Measurements from ENCODE around the gene CER1. TPM values are rescaled to one million over a fixed set of nuclear protein-coding genes. Genes with fewer than 3 reads are reported as not detected.

The CER1 gene
- total and polyA plus RNA-seq, 2 experiments from 2014 or later = 0.53 TPM; not detected in 1

DNA sequence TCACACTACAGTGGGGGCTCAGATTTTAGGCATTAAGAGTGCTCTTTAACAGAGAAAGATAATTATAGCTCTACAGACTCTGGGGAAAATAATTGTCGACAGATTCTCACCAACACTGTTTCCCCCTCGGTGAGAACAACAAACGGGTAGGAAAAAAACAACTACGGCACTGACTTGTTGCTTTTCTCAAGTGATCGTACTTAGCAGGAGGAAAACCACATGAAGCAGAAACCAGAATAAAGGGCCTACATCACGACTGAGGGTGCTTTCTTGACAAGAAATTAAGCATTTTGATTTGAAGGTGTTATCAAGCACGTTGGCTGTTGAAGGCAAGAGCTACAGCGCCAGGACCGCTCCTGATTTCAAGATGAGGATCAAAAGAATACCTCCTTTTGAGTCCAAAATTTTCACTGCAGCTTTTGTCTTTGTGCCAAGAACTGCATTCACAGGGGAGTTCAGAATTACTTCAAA lies 27.2 kb upstream of the CER1 start:
- no peak overlapping the region for H3K4me3 ChIP-seq
- no peak overlapping the region for H3K4me2 ChIP-seq
- no peaks in the 10 kb centered on the region for H3K4me1 ChIP-seq (ENCODE audit: insufficient read depth)
- H3K9me3 ChIP-seq (ENCODE audit: low read depth) = no peaks in the 10 kb centered on the region
- H3K27me3 ChIP-seq = no peaks in the 10 kb centered on the region
- WGBS (ENCODE audit: low lambda C conversion rate, missing lambda C conversion rate) = 74% methylated on average over 9 of the region's 9 CpGs
- no peaks in the 10 kb centered on the region for H3K9me2 ChIP-seq (replicated peaks; ENCODE audit: insufficient read depth)
- H3K36me3 ChIP-seq (replicated peaks; ENCODE audit: insufficient read depth, low read depth) = no peaks in the 10 kb centered on the region
- no peak for TF ChIP-seq EZH2phosphoT487 (IDR thresholded peaks at IDR 0.05; ENCODE audit: low read depth, severe bottlenecking, unreplicated experiment)
- no peak for TF ChIP-seq EZH2 (IDR thresholded peaks at IDR 0.05; ENCODE audit: borderline replicate concordance)
- no peak for TF ChIP-seq CTCF (IDR thresholded peaks at IDR 0.05; ENCODE audit: poor library complexity)
- no peaks in the 10 kb centered on the region for H4K20me1 ChIP-seq (ENCODE audit: insufficient read depth, poor library complexity, severe bottlenecking)
- DNase-seq (ENCODE audit: low spot score) = no peak
- H3K27ac ChIP-seq = no peak overlapping the region
- no peaks in the 10 kb centered on the region for H3K79me2 ChIP-seq
- no peak overlapping the region for H2AFZ ChIP-seq

DNA sequence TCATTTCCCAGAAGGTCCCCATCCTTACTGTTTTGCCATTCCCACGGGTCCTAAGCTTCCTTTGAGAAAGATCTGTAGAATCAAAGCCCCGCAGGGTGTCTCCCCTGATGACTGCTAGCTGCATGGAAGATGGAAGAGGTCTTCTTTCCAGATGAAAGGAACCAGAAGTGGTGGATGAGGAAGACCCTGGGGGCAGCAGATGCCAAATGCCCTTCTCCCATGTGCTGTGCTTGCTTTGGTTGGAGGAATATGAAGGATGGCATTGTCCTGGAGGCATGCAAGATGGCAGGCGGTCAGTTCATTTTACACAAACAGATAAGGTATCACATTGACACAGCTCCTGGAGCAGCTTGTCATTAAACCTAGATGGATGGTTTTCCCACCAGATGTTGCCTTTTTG lies 25.8 kb upstream of the CER1 start:
- Histone ChIP-seq H2AFZ (no peak overlapping the region), H3K4me2 (no peak overlapping the region), H3K9me2 (replicated peaks; ENCODE audit: insufficient read depth) (no peaks in the 10 kb centered on the region), H4K20me1 (ENCODE audit: insufficient read depth, poor library complexity, severe bottlenecking) (no peaks in the 10 kb centered on the region), H3K27me3 (no peaks in the 10 kb centered on the region), H3K4me3 (no peak overlapping the region), H3K4me1 (ENCODE audit: insufficient read depth) (no peaks in the 10 kb centered on the region), H3K79me2 (no peaks in the 10 kb centered on the region), H3K9me3 (ENCODE audit: low read depth) (no peaks in the 10 kb centered on the region), H3K36me3 (replicated peaks; ENCODE audit: insufficient read depth, low read depth) (no peaks in the 10 kb centered on the region), H3K27ac (no peak overlapping the region)
- DNase-seq (ENCODE audit: low spot score) = no peak
- 88% methylated on average over 3 of the region's 3 CpGs for WGBS (ENCODE audit: low lambda C conversion rate, missing lambda C conversion rate)
- no peak for TF ChIP-seq EZH2phosphoT487 (IDR thresholded peaks at IDR 0.05; ENCODE audit: low read depth, severe bottlenecking, unreplicated experiment)
- TF ChIP-seq CTCF (IDR thresholded peaks at IDR 0.05; ENCODE audit: poor library complexity) = no peak
- TF ChIP-seq EZH2 (IDR thresholded peaks at IDR 0.05; ENCODE audit: borderline replicate concordance) = no peak

DNA sequence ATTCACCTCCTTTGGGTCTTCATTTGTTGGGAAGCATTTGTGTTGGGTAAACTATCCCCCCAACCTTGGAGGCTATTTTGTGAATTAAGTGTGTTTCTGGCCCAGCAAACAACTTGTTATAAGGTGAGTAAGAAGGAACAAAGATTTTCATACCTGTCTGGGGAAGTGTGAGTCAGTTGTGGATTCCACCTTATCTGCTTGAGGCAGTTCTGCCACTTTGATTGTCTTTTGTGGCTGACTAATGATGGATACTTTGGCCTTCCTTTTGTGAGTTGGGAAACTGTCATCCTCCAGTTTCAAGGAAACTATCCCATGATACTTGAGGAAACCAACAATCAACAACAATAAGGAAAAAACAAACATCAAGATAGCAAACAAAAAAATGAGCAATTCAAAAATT lies 24.6 kb upstream of the CER1 start:
- Histone ChIP-seq H2AFZ (no peak overlapping the region), H3K27me3 (no peaks in the 10 kb centered on the region), H4K20me1 (ENCODE audit: insufficient read depth, poor library complexity, severe bottlenecking) (no peaks in the 10 kb centered on the region), H3K79me2 (no peaks in the 10 kb centered on the region), H3K9me2 (replicated peaks; ENCODE audit: insufficient read depth) (no peaks in the 10 kb centered on the region), H3K36me3 (replicated peaks; ENCODE audit: insufficient read depth, low read depth) (no peaks in the 10 kb centered on the region), H3K9me3 (ENCODE audit: low read depth) (no peaks in the 10 kb centered on the region), H3K27ac (no peak overlapping the region), H3K4me2 (no peak overlapping the region), H3K4me3 (no peak overlapping the region), H3K4me1 (ENCODE audit: insufficient read depth) (no peaks in the 10 kb centered on the region)
- no peak for DNase-seq (ENCODE audit: low spot score)
- TF ChIP-seq EZH2 (IDR thresholded peaks at IDR 0.05; ENCODE audit: borderline replicate concordance) = no peak
- TF ChIP-seq CTCF (IDR thresholded peaks at IDR 0.05; ENCODE audit: poor library complexity) = no peak
- no peak for TF ChIP-seq EZH2phosphoT487 (IDR thresholded peaks at IDR 0.05; ENCODE audit: low read depth, severe bottlenecking, unreplicated experiment)

GRCh38 chr9:14746626-14747025 lies 24.1 kb upstream of the CER1 start:
- Histone ChIP-seq H3K27ac (no peak overlapping the region), H3K36me3 (replicated peaks; ENCODE audit: insufficient read depth, low read depth) (no peaks in the 10 kb centered on the region), H3K9me3 (ENCODE audit: low read depth) (no peaks in the 10 kb centered on the region), H3K4me2 (no peak overlapping the region), H3K4me1 (ENCODE audit: insufficient read depth) (no peaks in the 10 kb centered on the region), H4K20me1 (ENCODE audit: insufficient read depth, poor library complexity, severe bottlenecking) (no peaks in the 10 kb centered on the region), H3K9me2 (replicated peaks; ENCODE audit: insufficient read depth) (no peaks in the 10 kb centered on the region), H3K4me3 (no peak overlapping the region), H2AFZ (no peak overlapping the region), H3K79me2 (no peaks in the 10 kb centered on the region), H3K27me3 (no peaks in the 10 kb centered on the region)
- WGBS (ENCODE audit: low lambda C conversion rate, missing lambda C conversion rate) = 88% methylated on average over 3 of the region's 3 CpGs
- no peak for DNase-seq (ENCODE audit: low spot score)
- TF ChIP-seq EZH2phosphoT487 (IDR thresholded peaks at IDR 0.05; ENCODE audit: low read depth, severe bottlenecking, unreplicated experiment) (no peak), EZH2 (IDR thresholded peaks at IDR 0.05; ENCODE audit: borderline replicate concordance) (no peak), CTCF (IDR thresholded peaks at IDR 0.05; ENCODE audit: poor library complexity) (no peak)

All from hepatocyte (in vitro differentiated cells).